GM19397 (cell line): ENCODE measurements around the gene RSPRY1.
"Not testable (repeated sequence)": the region's sequence is repeated elsewhere in the genome, so short reads cannot be mapped to it uniquely, and the experiment has no call there.

ENCODE experiments used
- ATAC-seq: cut with Tn5 transposase; IDR thresholded peaks from one replicate; pipeline ENCODE4 v1.9.1; 2021; ENCODE audit warnings: mild to moderate bottlenecking, moderate library complexity; ENCODE audit not compliant: unreplicated experiment

RSPRY1 gene

GRCh38 chr16:57185446-57185944, 634 bp upstream of the RSPRY1 start:
- peak; percentile 34 for ATAC-seq

- ATAC-seq = no peak
Observed at GRCh38 chr16:57186872-57187854, 1.0 kb downstream of the RSPRY1 start.

- not testable (repeated sequence) for ATAC-seq
Observed at GRCh38 chr16:57187902-57188710, 2.0 kb downstream of the RSPRY1 start.

- ATAC-seq = no peak
Observed at GRCh38 chr16:57188711-57189002, 2.5 kb downstream of the RSPRY1 start.

- not testable (repeated sequence) for ATAC-seq
Observed at GRCh38 chr16:57189527-57189926, 3.4 kb downstream of the RSPRY1 start.

- ATAC-seq = no peak
Observed at GRCh38 chr16:57190136-57190535, 4.0 kb downstream of the RSPRY1 start.

GRCh38 chr16:57191056-57191571, 5.0 kb downstream of the RSPRY1 start:
- ATAC-seq = no peak

- no peak for ATAC-seq
Observed at GRCh38 chr16:57192146-57192545, 6.0 kb downstream of the RSPRY1 start.

- no peak for ATAC-seq
Observed at GRCh38 chr16:57192720-57193486, 6.8 kb downstream of the RSPRY1 start.

GRCh38 chr16:57194512-57194911, 8.4 kb downstream of the RSPRY1 start:
- no peak for ATAC-seq

- no peak for ATAC-seq
Observed at GRCh38 chr16:57196286-57196685, 10.2 kb downstream of the RSPRY1 start.

GRCh38 chr16:57196753-57197152, 10.6 kb downstream of the RSPRY1 start:
- ATAC-seq = no peak

GRCh38 chr16:57200321-57200720, 14.2 kb downstream of the RSPRY1 start:
- not testable (repeated sequence) for ATAC-seq

GRCh38 chr16:57200926-57201325, 14.8 kb downstream of the RSPRY1 start:
- ATAC-seq = not testable (repeated sequence)

GRCh38 chr16:57202095-57202886, 16.2 kb downstream of the RSPRY1 start:
- ATAC-seq = no peak

- ATAC-seq = no peak
Observed at GRCh38 chr16:57203451-57203850, 17.3 kb downstream of the RSPRY1 start.

- ATAC-seq = no peak
Observed at GRCh38 chr16:57204675-57205074, 18.5 kb downstream of the RSPRY1 start.

GRCh38 chr16:57208926-57209325, 22.8 kb downstream of the RSPRY1 start:
- ATAC-seq = no peak

GRCh38 chr16:57209780-57210179, 23.7 kb downstream of the RSPRY1 start:
- ATAC-seq = no peak

- no peak for ATAC-seq
Observed at GRCh38 chr16:57213462-57213861, 27.3 kb downstream of the RSPRY1 start.
